Measurements from ENCODE around the gene MICAL3. TPM values are rescaled to one million over a fixed set of nuclear protein-coding genes. Genes with fewer than 3 reads are reported as not detected.

Gene MICAL3
- total and polyA plus RNA-seq, 2 of the 8 experiments (the other 6 are each of a cell fraction or from before 2014, with no cell fraction given), result 8.3 to 41.8 TPM

DNA sequence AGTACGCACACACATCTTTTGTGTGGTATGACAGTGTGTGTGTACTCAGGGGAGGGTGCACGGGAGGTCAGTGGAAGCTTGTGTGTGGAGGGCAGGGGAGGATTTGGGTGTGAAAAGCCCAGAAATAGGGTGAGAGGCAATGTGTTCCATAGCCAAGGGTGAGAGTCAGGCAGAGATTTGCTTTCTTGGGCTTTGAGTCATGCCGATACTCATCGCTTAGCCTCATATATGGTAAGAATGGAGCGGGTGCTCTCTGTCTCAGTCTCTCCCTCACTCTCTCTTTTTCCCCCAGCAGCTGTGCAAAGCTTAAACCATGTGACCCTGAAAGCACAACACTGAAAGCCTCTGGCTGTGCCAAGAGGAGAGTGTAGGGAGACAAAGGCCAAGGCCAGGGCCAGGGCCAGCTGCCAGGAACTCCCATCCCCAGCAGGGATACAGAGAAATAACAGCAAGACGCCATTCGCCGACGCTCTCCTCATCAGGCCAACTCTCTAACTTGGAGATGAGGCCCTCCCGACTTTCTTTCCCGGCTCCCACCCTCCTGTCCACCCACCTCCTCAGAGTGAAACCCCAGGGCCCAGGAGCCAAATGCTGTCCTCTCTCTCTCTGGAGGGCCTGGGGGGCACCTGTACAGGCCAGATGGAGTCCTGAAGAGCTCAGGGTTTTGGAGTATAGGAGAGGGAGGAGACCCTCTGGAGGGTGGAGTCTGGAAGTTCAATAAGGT is 20.3 kb upstream of the MICAL3 start (continued):
- TF ChIP-seq, protein P1, sequence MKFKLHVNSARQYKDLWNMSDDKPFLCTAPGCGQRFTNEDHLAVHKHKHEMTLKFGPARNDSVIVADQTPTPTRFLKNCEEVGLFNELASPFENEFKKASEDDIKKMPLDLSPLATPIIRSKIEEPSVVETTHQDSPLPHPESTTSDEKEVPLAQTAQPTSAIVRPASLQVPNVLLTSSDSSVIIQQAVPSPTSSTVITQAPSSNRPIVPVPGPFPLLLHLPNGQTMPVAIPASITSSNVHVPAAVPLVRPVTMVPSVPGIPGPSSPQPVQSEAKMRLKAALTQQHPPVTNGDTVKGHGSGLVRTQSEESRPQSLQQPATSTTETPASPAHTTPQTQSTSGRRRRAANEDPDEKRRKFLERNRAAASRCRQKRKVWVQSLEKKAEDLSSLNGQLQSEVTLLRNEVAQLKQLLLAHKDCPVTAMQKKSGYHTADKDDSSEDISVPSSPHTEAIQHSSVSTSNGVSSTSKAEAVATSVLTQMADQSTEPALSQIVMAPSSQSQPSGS (IDR thresholded peaks at IDR 0.05; ENCODE audit: low read length), result no peak
